ACC112 (cell line): ENCODE data around the gene C19orf73.
A peak's percentile ranks its signal among the peaks of the same experiment; 100 is the strongest.

Experiments
- H2AFZ ChIP-seq: fragments of 200-600 bp; sonication (generic); one replicate; pipeline ENCODE4 v1.6.0; 2017; ENCODE audit warnings: antibody characterized with exemption, low read length; ENCODE audit not compliant: unreplicated experiment
- H3K27ac ChIP-seq: fragments of 200-600 bp; sonication (generic); 2 replicates; pipeline ENCODE4 v1.5.1; 2014; ENCODE audit warnings: low read depth, mild to moderate bottlenecking, antibody characterized with exemption, low read length, moderate library complexity
- H3K27me3 ChIP-seq: fragments of 200-600 bp; sonication (generic); 2 replicates; pipeline ENCODE4 v1.6.1; 2014; ENCODE audit warnings: mild to moderate bottlenecking, antibody characterized with exemption, low read length, moderate library complexity, mixed read lengths; ENCODE audit not compliant: insufficient read depth
- H3K36me3 ChIP-seq: fragments of 200-600 bp; sonication (generic); 2 replicates; pipeline ENCODE4 v1.6.1; 2016; ENCODE audit warnings: mild to moderate bottlenecking, antibody characterized with exemption, low read length, moderate library complexity, mixed read lengths; ENCODE audit not compliant: insufficient read depth
- H3K4me1 ChIP-seq: fragments of 200-600 bp; sonication (generic); one replicate; pipeline ENCODE4 v1.6.1; 2016; ENCODE audit warnings: low read length, mixed read lengths; ENCODE audit not compliant: insufficient read depth, unreplicated experiment, control insufficient read depth
- H3K4me3 ChIP-seq: fragments of 200-600 bp; sonication (generic); 2 replicates; pipeline ENCODE4 v1.5.1; 2014; ENCODE audit warnings: mild to moderate bottlenecking, low read depth, low read length
- H3K79me2 ChIP-seq: fragments of 200-600 bp; sonication (generic); one replicate; pipeline ENCODE4 v1.6.0; 2016; ENCODE audit warnings: low read length; ENCODE audit not compliant: control insufficient read depth, unreplicated experiment, insufficient read depth

C19orf73 gene

DNA sequence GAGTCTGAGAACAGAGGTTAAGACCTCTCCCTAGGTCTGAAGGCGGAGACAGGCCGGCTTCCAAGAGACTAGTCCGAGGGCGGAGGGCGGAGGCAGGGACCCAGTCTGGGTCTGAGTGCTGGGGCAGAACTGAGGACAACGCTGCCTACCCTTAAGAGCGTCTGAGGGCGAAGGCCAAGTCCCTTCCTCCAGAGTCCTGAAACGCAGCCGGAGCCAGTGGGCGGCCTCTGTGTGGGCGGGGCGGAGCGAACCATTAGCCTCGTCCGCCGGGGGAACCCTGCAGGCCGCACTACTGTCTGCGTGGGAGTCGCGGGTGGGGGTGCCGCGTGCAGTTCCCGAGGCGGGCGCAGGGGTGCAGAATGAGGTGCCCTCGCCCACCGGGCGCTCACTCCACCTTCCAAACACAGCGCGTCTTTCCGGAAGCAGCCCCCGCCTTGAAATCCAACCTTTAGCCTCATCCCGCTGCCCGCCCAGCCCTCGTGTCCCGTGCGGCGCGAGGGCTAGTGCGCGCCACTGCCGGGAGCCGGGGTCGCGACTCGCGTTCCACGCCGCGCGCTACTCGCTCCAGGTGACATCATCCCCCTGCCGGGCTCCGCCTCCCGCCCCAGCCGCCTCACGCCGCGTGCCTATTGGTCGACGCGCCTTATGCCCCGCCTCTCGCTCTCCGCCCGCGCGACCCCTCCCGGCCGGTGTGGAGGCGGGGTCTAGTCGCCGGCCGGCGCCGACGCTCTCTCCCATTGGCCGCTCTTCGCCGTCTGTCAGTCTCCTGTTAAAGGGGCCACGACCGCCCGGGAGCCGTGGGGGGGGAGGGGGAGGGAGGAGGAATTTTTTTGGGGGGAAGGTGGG is at the start of gene C19orf73:
C19orf73 (minus strand) TSS at position 579 of the 846 bp plus-strand sequence; CDS start at position 458, 121 bp downstream.
- Histone ChIP-seq H3K36me3 (no peaks in the 10 kb centered on the region), H3K4me1 (no peaks in the 10 kb centered on the region), H2AFZ (peak within 1 kb of the TSS; percentile 75), H3K27me3 (peaks cover 8% of the 10 kb centered on the region), H3K79me2 (no peaks in the 10 kb centered on the region), H3K4me3 (peak within 1 kb of the TSS; percentile 85), H3K27ac (peak within 1 kb of the TSS; percentile 64; the same call in 1 of the 2 replicates)

DNA sequence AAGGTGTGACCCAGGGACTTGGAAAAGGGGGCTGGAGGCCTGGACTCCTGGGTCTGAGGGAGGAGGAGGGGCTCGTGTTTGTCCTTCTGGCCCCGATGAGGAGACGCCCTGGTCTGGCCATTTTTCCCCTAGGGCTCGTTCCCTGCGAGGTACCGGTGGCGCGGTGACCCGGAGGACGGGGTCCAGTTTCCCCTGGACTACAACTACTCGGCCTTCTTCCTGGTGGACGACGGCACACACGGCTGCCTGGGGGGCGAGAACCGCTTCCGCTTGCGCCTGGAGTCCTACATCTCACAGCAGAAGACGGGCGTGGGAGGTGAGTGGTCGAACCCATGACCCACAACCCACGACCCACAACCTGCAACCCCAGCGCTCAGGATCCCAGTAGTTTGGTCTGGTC is 49.5 kb upstream of the C19orf73 start:
- H3K36me3 ChIP-seq = no peaks in the 10 kb centered on the region
- no peaks in the 10 kb centered on the region for H3K4me1 ChIP-seq
- no peak overlapping the region for H3K27ac ChIP-seq
- no peak overlapping the region for H3K4me3 ChIP-seq
- H2AFZ ChIP-seq = no peak overlapping the region
- H3K27me3 ChIP-seq = no peaks in the 10 kb centered on the region
- H3K79me2 ChIP-seq = no peaks in the 10 kb centered on the region

DNA sequence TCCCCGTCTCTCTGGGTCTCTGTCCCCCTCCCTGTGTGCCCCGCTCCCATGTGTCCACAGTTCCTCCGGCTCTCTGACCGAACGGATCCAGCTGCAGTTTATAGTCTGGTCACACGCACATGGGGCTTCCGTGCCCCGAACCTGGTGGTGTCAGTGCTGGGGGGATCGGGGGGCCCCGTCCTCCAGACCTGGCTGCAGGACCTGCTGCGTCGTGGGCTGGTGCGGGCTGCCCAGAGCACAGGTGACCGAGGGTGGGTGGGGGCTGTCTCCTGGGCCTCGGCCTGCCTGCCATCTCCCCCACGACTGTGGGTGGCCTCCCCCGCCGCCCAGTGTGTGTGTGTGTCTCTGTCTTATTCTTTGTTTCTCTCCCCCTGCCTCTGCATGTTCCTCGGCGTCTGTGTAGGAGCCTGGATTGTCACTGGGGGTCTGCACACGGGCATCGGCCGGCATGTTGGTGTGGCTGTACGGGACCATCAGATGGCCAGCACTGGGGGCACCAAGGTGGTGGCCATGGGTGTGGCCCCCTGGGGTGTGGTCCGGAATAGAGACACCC is 49.0 kb upstream of the C19orf73 start:
- no peak overlapping the region for H2AFZ ChIP-seq
- H3K36me3 ChIP-seq = no peaks in the 10 kb centered on the region
- no peak overlapping the region for H3K4me3 ChIP-seq
- H3K4me1 ChIP-seq = no peaks in the 10 kb centered on the region
- no peaks in the 10 kb centered on the region for H3K27me3 ChIP-seq
- H3K79me2 ChIP-seq = no peaks in the 10 kb centered on the region
- H3K27ac ChIP-seq = no peak overlapping the region

DNA sequence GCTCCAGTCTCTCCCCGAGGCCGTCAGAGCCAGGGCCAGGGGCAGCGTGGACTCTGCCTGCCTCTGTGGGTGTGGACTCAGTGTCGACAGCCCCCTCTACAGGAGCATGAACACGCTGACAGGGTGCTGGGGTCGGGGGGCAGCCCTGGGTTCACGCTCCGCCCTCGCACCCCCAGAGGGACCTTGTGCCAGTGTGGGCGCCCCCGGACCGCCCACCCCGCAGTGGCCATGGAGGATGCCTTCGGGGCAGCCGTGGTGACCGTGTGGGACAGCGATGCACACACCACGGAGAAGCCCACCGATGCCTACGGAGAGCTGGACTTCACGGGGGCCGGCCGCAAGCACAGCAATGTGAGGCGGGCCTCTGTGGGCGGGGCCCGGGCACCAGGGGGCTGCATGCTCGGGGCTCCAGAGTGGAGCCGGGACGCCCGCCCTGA is 46.9 kb upstream of the C19orf73 start:
- no peak overlapping the region for H2AFZ ChIP-seq
- H3K27me3 ChIP-seq = no peaks in the 10 kb centered on the region
- H3K27ac ChIP-seq = no peak overlapping the region
- H3K36me3 ChIP-seq = no peaks in the 10 kb centered on the region
- H3K79me2 ChIP-seq = no peaks in the 10 kb centered on the region
- H3K4me1 ChIP-seq = peaks cover 5% of the 10 kb centered on the region
- no peak overlapping the region for H3K4me3 ChIP-seq

GRCh38 chr19:49165111-49165750 is 46.3 kb upstream of the C19orf73 start:
- Histone ChIP-seq H3K27ac (no peak overlapping the region), H3K79me2 (no peaks in the 10 kb centered on the region), H3K4me3 (no peak overlapping the region), H3K27me3 (no peaks in the 10 kb centered on the region), H3K4me1 (peaks cover 5% of the 10 kb centered on the region), H2AFZ (no peak overlapping the region), H3K36me3 (no peaks in the 10 kb centered on the region)

GRCh38 chr19:49161987-49162386 is 43.0 kb upstream of the C19orf73 start:
- no peaks in the 10 kb centered on the region for H3K36me3 ChIP-seq
- peaks cover 6% of the 10 kb centered on the region for H3K79me2 ChIP-seq
- no peak overlapping the region for H3K27ac ChIP-seq
- no peak overlapping the region for H3K4me3 ChIP-seq
- no peaks in the 10 kb centered on the region for H3K27me3 ChIP-seq
- H3K4me1 ChIP-seq = peaks cover 5% of the 10 kb centered on the region
- H2AFZ ChIP-seq = no peak overlapping the region

GRCh38 chr19:49160450-49161189 is 41.7 kb upstream of the C19orf73 start:
- Histone ChIP-seq H3K4me1 (peaks cover 5% of the 10 kb centered on the region), H3K27me3 (no peaks in the 10 kb centered on the region), H3K79me2 (peaks cover 6% of the 10 kb centered on the region), H3K36me3 (no peaks in the 10 kb centered on the region), H3K27ac (no peak overlapping the region), H3K4me3 (no peak overlapping the region), H2AFZ (no peak overlapping the region)

DNA sequence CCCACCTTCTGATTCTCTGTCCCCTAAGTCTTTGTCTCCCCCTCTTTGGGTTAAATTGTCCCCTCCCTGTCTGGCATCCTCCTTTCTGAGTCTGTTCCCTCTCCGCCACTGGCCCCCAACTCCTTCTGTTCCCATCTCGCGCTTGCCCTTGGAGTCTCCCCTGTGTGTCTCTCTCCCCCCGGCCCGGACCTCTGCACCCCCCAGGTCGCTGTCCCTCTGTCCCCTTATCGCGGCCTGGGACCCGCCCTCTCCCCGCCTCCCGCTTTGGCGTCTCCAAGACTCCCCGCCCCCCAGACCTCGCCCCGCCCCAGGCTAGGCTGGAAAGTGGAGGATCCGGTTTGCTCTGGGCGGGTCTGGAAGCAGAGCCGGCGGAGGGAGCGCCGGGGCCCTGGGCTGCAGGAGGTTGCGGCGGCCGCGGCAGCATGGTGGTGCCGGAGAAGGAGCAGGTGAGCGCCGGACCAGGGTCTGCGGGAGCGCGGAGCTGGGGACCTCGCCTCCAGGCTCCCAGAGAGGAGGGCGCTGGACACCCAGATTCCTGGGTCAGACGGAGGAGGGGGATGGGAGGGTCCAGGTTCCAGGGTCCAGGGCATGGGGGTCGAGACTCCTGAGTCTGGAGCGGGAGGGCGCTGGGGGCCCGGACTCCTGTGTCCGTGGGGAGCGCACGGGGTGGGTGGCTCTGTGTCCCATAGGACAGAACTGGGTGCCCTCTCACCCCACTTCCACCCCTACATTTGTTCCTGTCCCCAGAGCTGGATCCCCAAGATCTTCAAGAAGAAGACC is 38.7 kb upstream of the C19orf73 start, which contains the start of gene TRPM4:
TRPM4 (plus strand) TSS at position 348 of the 780 bp plus-strand sequence; CDS start at position 423, 75 bp downstream.
- peak within 1 kb of the TSS; percentile 91 for H3K4me3 ChIP-seq
- peaks cover 5% of the 10 kb centered on the region for H3K4me1 ChIP-seq
- no peaks in the 10 kb centered on the region for H3K27me3 ChIP-seq
- peaks cover 6% of the 10 kb centered on the region for H3K79me2 ChIP-seq
- no peaks in the 10 kb centered on the region for H3K36me3 ChIP-seq
- no peak within 1 kb of the TSS for H3K27ac ChIP-seq
- peak within 1 kb of the TSS; percentile 59 for H2AFZ ChIP-seq

GRCh38 chr19:49155820-49156346 is 36.9 kb upstream of the C19orf73 start:
- Histone ChIP-seq H3K4me3 (no peak overlapping the region), H3K79me2 (peaks cover 6% of the 10 kb centered on the region), H3K27ac (no peak overlapping the region), H2AFZ (no peak overlapping the region), H3K27me3 (no peaks in the 10 kb centered on the region), H3K4me1 (no peaks in the 10 kb centered on the region), H3K36me3 (no peaks in the 10 kb centered on the region)
